Fibroblast of mammary gland (primary cell): ENCODE data around the gene NTN3.

Experiments used
- DNase-seq: peaks from one replicate; pipeline ENCODE4 v3.0.0-alpha.2; 2010; ENCODE audit warnings: low read depth
- H3K4me3 ChIP-seq: 2 replicates; pipeline ENCODE4 v1.5.1; 2011; ENCODE audit warnings: low read depth, mild to moderate bottlenecking, low read length, moderate library complexity; ENCODE audit not compliant: control insufficient read depth
- CTCF ChIP-seq: conservative IDR thresholded peaks from 2 replicates; pipeline ENCODE4 v1.5.1; 2011; ENCODE audit warnings: low read depth, low read length, inconsistent platforms; ENCODE audit not compliant: control insufficient read depth, insufficient read depth

NTN3 gene

GRCh38 chr16:2427526-2427925 lies 43.6 kb upstream of the NTN3 start:
- DNase-seq: no peak
- no peak for TF ChIP-seq CTCF
- H3K4me3 ChIP-seq: no peak overlapping the region

- peak overlapping the region; percentile 61 for H3K4me3 ChIP-seq
- peak; percentile 35 for DNase-seq
These were observed 42.9 kb upstream of the NTN3 start for GRCh38 chr16:2428051-2428783.

GRCh38 chr16:2428784-2429033 lies 42.4 kb upstream of the NTN3 start:
- no peak for DNase-seq
- peak overlapping the region; percentile 61 for H3K4me3 ChIP-seq
- no peak for TF ChIP-seq CTCF

More at GRCh38 chr16:2428051-2428783, 42.9 kb upstream of the NTN3 start:
- TF ChIP-seq CTCF: peak; percentile 31

- no peak for TF ChIP-seq CTCF
- peak; percentile 89 for DNase-seq
- peak within 1 kb of the TSS; percentile 68 for H3K4me3 ChIP-seq
These were observed 41.9 kb upstream of the NTN3 start, which contains the start of gene CCNF for GRCh38 chr16:2429034-2429770. Gene CCNF (plus strand): TSS chr16:2429447. CDS start chr16:2429482, 35 bp downstream.

GRCh38 chr16:2429771-2430663 lies 41.1 kb upstream of the NTN3 start:
- no peak for DNase-seq
- TF ChIP-seq CTCF: peak; percentile 8
- H3K4me3 ChIP-seq: peak overlapping the region; percentile 68

GRCh38 chr16:2432286-2432685 lies 38.8 kb upstream of the NTN3 start:
- H3K4me3 ChIP-seq: no peak overlapping the region
- no peak for DNase-seq
- no peak for TF ChIP-seq CTCF
